Measurements from ENCODE around the gene MCM10. TPM values are rescaled to one million over a fixed set of nuclear protein-coding genes. Genes with fewer than 3 reads are reported as not detected.

MCM10 gene
- total RNA-seq, 6 donors from 2014 or later, result 0.49 to 18.6 (median 0.61) TPM; not detected in 1

DNA sequence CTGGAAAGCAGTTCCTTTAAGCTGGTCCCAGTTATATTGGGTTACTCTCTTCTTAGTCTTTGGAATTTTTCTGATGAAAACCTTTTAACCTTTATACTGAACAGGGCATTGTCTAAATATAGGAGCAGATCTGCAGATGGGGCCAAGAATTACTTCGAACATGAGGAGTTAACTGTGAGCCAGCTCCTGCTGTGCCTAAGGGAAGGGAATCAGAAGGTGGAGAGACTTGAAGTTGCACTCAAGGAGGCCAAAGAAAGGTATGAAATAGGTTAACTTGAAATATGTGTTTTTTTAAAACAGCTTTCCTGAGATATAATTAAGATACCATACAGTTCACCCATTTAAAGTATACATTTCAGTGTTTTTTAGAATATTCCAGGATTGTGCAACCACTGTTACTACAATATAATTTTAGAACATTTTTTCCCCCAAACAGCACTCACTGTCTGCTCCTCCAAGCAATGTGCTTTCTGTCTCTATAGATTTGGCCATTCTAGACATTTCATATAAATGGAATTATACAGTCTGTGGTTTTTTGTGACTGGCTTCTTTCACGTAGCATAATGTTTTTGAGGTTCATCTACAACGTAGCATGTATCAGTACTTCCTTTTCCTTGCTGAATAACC lies 42.5 kb upstream of the MCM10 start:
- H3K9me3 ChIP-seq, result no peaks in the 10 kb centered on the region
- peaks cover 0 to 75% (median 39%) of the 10 kb centered on the region in 4 donors for H3K36me3 ChIP-seq
- no peaks in the 10 kb centered on the region for H3K27me3 ChIP-seq
- peaks cover 0 to 20% (median 8%) of the 10 kb centered on the region in 4 donors for H3K4me1 ChIP-seq
- H3K4me3 ChIP-seq, result no peak overlapping the region
- H3K27ac ChIP-seq, result no peak overlapping the region
- ATAC-seq (ENCODE audit: low FRiP score in 2 of 2) (no peak), DNase-seq (no peak)
- WGBS, 2 donors, result 65 to 71% methylated on average over 3 of the region's 3 CpGs
- TF ChIP-seq POLR2A (IDR thresholded peaks at IDR 0.05) (no peak), POLR2AphosphoS5 (IDR thresholded peaks at IDR 0.05) (no peak), EP300 (IDR thresholded peaks at IDR 0.05) (no peak)
- TF ChIP-seq, protein P1, sequence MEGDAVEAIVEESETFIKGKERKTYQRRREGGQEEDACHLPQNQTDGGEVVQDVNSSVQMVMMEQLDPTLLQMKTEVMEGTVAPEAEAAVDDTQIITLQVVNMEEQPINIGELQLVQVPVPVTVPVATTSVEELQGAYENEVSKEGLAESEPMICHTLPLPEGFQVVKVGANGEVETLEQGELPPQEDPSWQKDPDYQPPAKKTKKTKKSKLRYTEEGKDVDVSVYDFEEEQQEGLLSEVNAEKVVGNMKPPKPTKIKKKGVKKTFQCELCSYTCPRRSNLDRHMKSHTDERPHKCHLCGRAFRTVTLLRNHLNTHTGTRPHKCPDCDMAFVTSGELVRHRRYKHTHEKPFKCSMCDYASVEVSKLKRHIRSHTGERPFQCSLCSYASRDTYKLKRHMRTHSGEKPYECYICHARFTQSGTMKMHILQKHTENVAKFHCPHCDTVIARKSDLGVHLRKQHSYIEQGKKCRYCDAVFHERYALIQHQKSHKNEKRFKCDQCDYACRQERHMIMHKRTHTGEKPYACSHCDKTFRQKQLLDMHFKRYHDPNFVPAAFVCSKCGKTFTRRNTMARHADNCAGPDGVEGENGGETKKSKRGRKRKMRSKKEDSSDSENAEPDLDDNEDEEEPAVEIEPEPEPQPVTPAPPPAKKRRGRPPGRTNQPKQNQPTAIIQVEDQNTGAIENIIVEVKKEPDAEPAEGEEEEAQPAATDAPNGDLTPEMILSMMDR (IDR thresholded peaks at IDR 0.05), result no peak

DNA sequence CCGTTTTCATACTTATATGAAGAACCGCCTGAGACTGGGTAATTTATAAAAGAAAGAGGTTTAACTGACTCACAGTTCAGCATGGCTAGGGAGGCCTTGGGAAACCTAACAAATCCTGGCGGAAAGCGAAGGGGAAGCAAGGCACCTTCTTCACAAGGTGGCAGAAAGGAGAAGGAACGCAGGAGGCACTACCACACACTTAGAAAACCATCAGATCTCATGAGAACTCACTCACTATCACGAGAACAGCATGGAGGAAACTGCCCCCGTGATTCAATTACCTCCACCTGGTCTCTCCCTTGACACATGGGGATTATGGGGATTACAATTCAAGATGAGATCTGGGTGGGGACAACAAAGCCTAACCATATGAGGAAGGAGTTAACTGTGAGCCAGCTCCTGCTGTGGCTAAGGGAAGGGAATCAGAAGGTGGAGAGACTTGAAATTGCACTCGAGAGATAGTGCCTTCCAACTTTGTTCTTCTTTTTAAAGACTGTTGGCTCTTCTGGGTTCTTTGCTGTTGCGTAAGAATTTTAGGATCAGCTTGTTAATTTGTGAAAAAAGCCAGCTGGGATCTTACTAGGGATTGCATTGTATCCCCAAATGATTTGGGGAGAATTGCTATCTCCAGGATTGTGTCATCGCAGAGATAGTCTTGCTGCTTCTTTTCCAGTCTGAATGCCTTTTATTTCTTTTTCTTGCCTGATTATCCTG lies 40.4 kb upstream of the MCM10 start:
- Histone ChIP-seq H3K27ac (no peak overlapping the region), H3K9me3 (no peaks in the 10 kb centered on the region), H3K36me3 (peaks cover 0 to 89% (median 47%) of the 10 kb centered on the region in 4 donors), H3K4me1 (peaks cover 0 to 16% (median 5%) of the 10 kb centered on the region in 4 donors), H3K4me3 (no peak overlapping the region), H3K27me3 (no peaks in the 10 kb centered on the region)
- no peak for DNase-seq
- no peak for TF ChIP-seq EP300 (IDR thresholded peaks at IDR 0.05)
- no peak for TF ChIP-seq POLR2AphosphoS5 (IDR thresholded peaks at IDR 0.05)
- TF ChIP-seq, protein P1 (IDR thresholded peaks at IDR 0.05), result no peak
- no peak for TF ChIP-seq POLR2A (IDR thresholded peaks at IDR 0.05)
- ATAC-seq (ENCODE audit: low FRiP score in 2 of 2), result peak in 1 of 2 donors; percentile 86
- 77 to 85% methylated on average over 10 of the region's 10 CpGs for WGBS, 2 donors

DNA sequence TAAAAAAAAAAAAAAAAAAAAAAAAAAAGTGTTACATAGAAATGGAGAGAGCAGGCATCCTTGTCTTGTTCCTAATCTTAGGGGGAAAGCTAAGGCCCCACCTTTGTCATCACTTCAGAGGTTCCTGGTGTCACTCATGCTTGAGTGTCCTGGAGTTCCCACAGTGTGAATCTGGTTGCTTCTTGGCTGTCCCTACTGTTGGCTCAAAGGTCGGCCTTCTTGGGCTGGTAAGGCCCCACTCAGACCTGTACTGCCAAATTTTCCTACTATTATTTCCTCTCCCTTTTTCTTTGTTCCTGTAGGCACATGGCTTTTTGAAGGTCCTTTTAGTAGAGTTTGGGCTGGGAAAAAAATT lies 39.9 kb upstream of the MCM10 start:
- peaks cover 0 to 89% (median 47%) of the 10 kb centered on the region in 4 donors for H3K36me3 ChIP-seq
- ATAC-seq (ENCODE audit: low FRiP score in 2 of 2) (peak in 1 of 2 donors; percentile 43), DNase-seq (no peak)
- WGBS, 2 donors, result 63 to 92% methylated on average over 1 of the region's 1 CpG
- TF ChIP-seq, protein P1 (IDR thresholded peaks at IDR 0.05), result no peak
- TF ChIP-seq EP300 (IDR thresholded peaks at IDR 0.05) (no peak), POLR2AphosphoS5 (IDR thresholded peaks at IDR 0.05) (no peak), POLR2A (IDR thresholded peaks at IDR 0.05) (no peak)
- no peak overlapping the region for H3K4me3 ChIP-seq
- H3K4me1 ChIP-seq, result peaks cover 0 to 14% (median 3%) of the 10 kb centered on the region in 4 donors
- no peak overlapping the region for H3K27ac ChIP-seq
- no peaks in the 10 kb centered on the region for H3K27me3 ChIP-seq
- H3K9me3 ChIP-seq, result no peaks in the 10 kb centered on the region

DNA sequence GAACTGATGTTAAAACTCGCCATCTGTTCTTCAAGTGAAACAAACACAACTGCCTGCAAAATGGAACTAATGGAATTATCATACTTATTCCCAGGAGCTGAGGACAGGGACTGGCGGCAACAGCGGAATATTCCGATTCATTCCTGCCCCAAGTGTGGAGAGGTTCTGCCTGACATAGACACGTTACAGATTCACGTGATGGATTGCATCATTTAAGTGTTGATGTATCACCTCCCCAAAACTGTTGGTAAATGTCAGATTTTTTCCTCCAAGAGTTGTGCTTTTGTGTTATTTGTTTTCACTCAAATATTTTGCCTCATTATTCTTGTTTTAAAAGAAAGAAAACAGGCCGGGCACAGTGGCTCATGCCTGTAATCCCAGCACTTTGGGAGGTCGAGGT lies 24.7 kb upstream of the MCM10 start:
- H3K9me3 ChIP-seq, result no peaks in the 10 kb centered on the region
- peaks cover 0 to 4% (median 0%) of the 10 kb centered on the region in 4 donors for H3K4me1 ChIP-seq
- H3K4me3 ChIP-seq, result no peak overlapping the region
- H3K27ac ChIP-seq, result no peak overlapping the region
- 94 to 97% methylated on average over 8 of the region's 8 CpGs for WGBS, 2 donors
- no peak for TF ChIP-seq EP300 (IDR thresholded peaks at IDR 0.05)
- no peak for TF ChIP-seq POLR2A (IDR thresholded peaks at IDR 0.05)
- TF ChIP-seq, protein P1 (IDR thresholded peaks at IDR 0.05), result no peak
- no peak for DNase-seq
- peaks cover 24 to 96% (median 61%) of the 10 kb centered on the region in 4 donors for H3K36me3 ChIP-seq
- no peak for ATAC-seq (ENCODE audit: low FRiP score in 2 of 2)
- H3K27me3 ChIP-seq, result no peaks in the 10 kb centered on the region
